Midbrain (tissue), 1 donor: ENCODE results near the gene ASB3.
"Not testable (repeated sequence)": the region's sequence is repeated elsewhere in the genome, so short reads cannot be mapped to it uniquely, and the experiment has no call there.

Experiments
- DNase-seq: peaks from one replicate; lab custom pipeline; 2025; lab: John Stamatoyannopoulos, UW

The ASB3 gene

DNA sequence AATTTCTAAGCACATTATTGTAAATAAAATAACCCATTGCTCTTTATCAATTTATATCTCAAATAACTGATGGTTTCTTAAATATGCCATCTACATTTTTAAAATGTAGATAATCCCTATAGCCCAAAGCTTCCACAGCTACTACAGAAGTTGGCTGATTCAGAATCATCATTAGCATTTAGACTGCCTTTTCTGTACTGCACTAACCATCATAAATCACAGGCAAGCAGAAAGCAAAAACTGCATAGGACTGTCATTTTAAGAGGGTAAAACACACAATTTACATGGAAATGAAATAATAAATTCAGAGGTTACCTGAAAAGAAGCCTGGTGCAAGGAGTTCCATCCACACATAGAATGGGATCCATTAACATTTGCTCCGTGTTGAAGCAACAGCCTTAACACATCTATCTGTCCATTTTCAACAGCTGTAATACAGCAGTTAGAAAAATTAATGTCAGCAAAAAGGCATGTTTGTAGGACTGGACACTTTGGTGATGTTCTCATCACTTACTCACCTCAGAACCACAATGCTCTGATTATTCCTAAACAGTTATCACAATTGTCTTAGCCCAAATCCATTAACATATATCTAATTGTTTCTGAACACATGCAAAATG is 57.5 kb downstream of the ASB3 start:
- no peak for DNase-seq

DNA sequence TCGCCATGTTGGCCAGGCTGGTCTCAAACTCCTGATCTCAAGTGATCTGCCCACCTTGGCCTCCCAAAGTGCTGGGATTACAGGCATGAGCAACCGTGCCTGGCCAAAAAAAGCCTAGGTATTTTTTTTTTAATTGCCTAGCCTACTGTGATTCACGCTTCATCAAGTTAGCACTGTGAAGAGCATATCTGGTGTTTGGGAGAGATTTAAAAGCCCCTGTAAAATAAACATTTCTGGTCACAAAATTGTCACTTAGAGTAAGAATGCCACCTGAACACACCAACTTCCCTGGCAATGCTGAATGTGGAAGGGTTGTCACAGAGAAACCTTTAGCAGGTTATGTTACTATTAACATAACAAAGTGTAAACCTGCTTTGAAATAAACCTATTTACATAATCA is 58.8 kb downstream of the ASB3 start:
- no peak for DNase-seq

DNA sequence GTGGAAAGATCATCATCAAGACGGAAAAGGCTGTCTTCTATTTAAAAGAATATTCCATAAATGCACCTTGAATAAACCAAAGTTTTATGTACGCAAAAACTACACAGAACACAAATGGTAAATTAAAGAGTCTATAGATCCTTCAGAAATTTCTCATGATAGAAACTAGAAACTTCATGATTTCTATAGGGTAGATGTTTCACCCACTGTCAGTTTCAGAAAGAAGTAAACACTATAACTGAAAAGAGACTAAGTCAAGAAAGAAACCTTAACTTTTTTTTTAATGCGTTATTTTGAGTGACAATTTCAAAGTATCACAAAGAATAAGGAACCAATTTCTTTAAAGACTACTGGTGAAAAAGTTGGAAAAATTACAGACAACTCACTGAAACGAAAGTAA is 61.1 kb downstream of the ASB3 start:
- DNase-seq: no peak

DNA sequence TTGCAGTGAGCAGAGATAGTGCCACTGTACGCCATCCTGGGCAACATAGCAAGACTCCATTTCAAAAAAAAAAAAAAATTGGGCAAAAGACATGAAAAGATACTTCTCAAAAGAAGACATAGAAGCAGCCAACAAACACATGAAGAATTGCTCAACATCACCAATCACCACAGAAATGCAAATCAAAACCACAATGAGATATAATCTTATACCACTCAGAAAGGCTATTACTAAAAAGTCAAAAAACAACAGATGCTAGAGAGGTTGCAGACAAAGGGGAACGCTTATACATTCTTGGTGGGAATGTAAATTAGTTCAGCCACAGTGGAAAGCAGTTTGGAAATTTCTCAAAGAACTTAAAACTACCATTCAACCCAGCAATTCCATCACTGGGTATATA is 62.2 kb downstream of the ASB3 start:
- no peak for DNase-seq

DNA sequence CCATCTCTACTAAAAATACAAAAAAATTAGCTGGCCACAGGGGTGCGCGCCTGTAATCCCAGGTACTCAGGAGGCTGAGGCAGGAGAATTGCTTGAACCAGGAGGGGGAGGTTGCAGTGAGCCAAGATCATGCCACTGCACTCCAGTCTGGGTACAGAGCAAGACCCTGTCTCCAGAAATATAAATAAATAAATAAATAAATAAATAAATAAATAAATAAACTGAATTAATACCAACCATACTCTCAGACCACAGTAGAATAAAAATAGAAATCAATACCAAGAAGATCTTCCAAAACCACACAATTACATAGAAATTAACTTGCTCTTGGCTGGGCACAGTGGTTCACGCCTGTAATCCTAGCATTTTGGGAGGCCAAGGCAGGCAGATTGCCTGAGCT is 65.8 kb downstream of the ASB3 start:
- DNase-seq: not testable (repeated sequence)

DNA sequence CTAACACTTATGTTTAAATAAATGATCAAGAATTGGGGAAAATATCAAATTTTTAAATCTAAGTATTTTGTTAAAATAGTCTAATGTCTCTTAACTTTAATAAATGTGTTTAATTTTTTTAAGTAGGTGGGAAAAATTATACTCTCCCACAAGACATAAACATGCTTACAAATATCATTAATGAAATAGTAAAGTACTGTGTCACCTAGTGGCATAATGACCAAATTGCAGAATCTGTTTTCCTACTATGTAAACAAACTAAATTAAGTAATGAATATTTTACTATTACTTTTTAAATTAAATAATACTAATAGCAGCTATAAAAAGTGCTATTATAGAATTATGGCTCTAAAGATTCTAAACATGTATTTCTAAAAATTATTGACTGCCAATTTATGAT is 71.2 kb downstream of the ASB3 start:
- peak; percentile 9 for DNase-seq

DNA sequence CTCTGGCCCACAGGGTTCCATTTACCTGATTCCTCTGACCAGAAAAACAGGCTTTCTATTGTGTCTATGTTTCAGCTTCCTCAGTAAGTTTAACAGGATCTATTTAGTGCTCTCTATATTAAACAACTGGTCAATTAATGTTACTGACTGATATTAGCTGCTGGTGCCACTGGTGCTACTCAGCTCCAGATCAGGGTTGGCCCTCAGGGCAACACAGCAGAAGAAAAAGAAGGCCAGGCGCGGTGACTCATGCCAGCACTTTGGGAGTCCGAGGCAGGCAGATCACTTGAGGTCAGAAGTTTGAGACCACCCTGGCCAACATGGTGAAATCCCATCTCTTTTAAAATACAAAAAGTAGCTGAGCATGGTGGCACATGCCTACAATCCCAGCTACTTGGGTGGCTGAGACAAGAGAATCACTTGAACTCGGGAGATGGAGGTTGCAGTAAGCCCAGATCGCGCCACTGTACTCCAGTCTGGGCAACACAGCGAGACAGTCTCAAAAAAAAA is 75.4 kb downstream of the ASB3 start:
- no peak for DNase-seq

DNA sequence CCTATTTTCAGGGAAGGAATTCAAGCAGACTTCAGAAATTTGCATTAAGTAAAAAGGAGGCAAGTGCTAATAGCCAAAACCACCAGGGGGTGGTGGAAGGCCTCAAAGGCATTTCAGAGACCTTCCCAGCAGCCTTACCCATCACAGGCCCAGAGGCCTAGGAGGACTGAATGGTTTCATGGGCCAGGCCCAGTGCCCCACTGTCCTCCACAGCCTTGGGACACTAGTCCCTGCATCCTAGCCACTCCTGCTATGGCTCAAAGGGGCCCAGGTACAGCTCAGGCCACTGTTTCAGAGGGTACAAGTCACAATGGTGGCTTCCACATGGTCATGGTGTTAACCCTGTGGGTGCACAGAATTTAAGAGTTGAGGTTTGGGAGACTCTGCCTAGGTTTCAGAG is 77.8 kb downstream of the ASB3 start:
- no peak for DNase-seq

DNA sequence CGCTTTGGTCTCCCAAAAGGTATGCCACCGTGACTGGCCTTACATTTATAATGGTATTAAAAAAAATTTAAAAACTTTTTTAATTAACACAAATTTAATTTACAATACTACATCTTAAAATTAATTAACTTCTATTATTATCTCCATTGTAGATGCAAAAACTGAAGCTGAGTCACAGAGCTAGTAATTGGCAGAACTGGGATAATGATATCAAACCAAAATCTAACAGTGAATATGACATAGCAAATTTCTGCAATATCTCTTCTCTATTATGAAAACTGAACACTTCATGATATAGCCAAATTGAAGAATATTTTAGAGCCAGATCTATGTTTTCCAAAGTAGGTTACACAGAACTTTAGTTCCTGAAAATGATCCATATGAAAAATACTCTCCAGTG is 85.5 kb downstream of the ASB3 start:
- DNase-seq: no peak

DNA sequence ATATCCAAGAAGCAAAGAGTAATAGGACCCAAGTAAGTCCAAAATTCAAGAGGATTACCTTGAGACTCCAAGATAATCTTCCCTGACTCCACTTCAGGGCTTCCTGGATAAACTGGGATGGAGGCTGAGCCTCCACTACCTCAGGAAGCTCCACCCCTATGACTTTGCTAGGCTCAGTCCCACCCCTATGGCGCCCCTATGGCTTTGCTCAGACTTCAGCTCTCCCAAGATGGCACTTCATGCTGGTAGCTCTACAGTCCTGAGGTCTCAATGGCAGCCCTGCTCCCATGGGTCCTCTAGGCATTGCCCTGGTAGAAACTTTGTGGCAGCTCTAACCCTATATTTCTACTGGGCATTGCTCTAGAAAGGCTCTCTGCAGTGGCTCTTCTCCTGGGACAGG is 89.1 kb downstream of the ASB3 start:
- no peak for DNase-seq

DNA sequence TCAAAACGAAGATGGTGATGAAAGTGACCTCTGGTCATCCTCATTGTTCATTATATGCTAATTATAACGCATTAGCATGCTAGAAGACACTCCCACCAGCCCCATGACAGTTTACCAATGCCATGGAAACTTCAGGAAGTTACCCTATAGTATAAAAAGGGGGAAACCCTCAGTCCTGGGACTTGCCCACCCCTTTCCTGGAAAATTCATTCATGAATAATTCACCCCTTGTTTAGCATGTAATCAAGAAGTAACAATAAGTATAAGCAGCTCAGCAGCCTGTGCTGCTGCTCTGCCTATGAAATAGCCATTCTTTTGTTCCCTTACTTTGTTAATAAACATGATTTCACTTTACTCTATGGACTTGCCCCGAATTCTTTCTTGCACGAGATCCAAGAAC is 89.7 kb downstream of the ASB3 start:
- DNase-seq: no peak

DNA sequence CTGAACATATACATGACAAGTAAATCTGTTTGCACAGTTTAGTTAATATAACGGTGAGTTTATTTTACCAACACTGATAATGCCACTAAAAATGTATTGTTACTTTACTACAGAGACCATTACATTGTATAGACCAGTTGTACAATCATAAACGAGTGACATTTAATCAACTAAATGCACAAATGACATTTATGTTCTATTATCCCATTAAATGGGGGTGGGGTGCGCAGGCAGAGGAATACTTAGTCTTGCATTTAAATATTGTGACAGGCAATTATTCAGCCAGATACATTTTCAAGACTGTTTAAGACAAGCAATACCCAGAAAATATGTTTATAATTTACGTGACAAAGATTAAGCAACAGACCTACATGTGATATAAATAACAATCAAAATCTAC is 91.2 kb downstream of the ASB3 start:
- DNase-seq: no peak

DNA sequence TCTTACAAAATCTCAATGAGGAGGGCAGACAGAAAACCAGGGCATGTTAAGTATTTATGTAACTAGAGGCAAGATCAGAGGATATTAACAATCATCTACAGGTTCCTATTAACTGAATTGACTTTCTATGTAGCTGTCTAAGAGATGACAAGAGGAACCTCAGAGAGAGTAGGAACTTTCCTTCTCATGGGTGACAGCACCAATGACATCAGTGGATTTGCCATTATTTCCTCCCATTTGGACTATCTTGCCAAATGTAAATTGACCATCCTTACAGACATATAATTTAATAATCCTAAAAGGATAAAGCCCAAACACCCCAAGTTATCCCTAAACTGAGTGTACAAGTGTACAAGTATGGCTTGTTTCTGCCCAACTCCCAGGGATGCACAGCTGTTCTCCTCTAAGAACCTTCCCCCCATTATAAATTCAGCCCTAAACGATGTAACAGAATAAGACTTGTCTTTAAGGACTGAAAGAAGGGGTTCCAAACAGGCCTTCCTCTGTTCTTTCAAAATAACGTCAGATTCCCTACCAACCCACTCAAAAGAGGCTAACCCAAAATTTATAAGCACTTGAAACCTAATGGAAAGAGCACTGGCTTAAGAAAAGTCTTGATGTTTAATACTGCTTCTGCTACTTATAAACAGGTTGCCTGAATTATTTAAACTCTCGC is 92.5 kb downstream of the ASB3 start:
- DNase-seq: no peak

DNA sequence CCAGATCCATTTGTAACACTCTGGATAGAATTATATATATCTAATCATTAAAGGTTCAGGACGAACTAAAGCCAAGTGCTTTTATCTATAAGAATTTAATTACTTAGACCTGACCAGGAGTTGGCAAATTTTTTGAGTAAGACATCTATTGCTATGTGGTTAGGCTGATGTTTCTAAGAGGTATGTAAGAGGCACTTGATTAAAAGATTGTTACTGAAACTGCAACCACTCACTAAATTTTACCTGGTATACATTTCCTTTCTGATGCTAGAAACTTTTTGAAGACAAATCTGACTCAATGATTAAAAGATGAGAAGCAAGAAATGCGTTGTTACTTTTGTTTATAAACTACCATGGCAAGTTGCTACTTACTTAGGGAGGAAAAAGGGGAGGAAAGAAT is 95.9 kb downstream of the ASB3 start:
- no peak for DNase-seq

DNA sequence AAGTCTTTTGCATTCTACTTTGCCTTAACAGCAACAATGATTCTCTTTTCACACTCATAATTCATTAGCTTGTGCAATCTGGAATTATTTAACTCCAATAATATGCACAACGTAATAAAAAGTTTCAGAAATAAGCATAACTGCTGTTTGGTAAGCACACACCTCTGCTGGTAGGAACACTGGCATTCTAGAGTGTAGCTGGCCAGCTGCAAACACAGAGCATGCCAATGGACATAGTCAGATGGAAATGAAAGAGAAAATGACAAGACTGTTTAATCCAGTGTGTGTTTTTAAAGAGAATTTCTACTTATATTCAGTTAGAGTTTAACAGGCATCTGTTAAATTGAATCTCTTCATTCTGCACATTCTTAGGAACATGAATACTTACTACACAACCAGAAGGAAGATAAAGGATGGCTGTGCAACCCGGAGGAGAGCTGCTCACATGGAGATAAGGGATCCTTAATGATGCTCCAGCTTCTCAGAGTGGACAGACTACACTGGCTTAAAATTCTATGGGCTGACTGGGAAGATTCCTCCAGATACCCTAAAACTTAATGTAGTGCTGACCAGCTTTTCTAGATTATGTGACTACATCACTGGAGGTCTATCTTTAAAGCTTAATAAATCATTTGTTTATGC is 113.8 kb downstream of the ASB3 start:
- no peak for DNase-seq

DNA sequence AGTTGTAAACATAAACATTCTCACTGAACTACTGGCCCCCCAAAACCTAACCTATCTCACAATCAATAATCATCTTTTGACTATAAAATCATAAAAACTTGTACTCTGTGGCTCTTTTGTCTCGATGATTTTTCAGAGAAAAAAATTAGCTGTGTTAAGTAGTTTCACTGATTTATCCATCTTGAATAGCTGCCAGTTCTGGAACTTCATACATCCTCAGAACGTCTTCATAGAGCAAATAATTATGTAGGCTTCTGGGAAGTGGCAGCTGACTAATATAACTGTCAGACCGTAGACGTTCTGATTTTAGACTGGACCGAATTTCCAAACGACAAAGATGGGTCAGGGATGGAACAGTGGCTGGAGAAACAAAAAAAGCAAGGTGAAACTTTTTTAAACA is 116.4 kb downstream of the ASB3 start:
- DNase-seq: no peak

DNA sequence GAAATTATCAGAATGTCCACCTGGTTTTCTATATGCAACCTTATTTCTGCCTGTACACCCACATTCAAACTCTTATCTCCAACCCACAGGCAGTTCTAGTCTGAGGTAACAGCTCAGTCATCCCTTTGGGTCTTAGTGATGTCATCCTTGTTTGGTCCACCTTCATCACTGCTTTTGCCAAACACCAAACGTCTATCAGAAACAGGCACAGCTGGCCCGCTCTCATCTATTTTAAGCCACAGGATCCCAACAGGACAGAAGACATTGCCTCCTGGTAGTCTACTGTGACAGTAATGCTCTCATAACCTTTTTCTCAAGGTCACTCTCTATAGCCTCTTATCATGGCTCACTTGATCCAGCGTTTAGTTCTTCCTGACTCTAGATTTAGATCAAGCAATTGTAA is 118.1 kb downstream of the ASB3 start:
- DNase-seq: no peak

DNA sequence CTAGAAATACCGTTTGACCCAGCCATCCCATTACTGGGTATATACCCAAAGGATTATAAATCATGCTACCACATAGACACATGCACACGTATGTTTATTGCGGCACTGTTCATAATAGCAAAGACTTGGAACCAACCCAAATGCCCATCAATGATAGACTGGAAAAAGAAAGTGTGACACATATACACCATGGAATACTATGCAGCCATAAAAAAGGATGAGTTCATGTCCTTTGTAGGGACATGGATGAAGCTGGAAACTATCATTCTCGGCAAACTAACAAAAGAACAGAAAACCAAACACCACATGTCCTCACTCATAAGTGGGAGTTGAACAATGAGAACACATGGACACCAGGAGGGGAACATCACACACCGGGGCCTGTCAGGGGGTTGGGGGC is 119.6 kb downstream of the ASB3 start:
- not testable (repeated sequence) for DNase-seq

DNA sequence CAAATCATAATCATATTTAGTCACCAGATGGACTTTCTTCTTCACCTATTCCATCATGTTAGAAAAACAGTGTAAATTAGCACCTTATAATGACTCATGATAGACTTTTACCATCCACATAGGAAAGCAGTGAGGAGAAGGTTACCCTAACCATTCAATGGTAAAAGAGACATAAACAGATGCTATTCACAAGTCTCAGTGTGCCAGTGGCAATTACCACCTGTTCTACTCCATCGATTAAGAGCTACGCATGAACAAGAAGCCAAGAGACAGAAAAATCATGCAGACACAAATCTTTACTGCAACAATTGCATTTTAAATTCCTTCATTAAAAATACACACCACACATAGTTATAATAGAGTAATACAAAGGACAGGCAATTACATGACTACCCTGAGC is 125.9 kb downstream of the ASB3 start:
- DNase-seq: no peak

DNA sequence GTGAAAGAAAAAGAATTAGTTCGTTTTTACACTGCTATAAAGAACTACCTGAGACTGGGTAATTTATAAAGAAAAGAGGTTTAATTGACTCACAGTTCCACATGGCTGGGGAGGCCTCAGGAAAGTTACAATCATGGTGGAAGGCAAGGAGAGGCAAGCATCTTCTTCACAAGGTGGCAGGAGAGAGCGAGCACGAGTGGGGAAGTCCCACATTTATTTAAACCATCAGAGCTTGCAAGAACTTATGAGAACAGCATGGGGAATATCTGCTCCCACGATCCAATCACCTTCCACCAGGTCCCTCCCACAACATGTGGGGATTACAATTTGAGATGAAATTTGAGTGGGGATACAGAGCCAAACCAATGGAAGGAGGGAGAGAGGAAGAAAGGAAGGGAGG is 128.3 kb downstream of the ASB3 start:
- not testable (repeated sequence) for DNase-seq

DNA sequence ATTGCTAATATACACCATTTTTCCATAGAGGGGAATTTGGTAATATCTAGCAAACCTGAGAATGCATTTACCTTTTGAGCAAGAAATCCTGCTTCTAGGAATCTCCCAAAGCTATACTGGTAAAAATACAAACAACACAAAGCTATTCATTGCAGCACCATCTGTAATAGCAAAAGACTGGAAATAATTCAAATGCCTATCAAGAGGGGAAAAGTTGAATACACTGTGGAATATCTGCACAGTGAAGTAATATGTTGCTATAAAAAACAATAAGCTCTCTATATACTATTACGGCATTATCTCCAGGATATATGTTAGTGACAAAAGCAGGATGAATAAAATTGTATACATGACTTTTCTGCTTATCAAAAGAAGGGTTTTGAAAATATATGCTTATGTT is 131.5 kb downstream of the ASB3 start:
- DNase-seq: no peak

DNA sequence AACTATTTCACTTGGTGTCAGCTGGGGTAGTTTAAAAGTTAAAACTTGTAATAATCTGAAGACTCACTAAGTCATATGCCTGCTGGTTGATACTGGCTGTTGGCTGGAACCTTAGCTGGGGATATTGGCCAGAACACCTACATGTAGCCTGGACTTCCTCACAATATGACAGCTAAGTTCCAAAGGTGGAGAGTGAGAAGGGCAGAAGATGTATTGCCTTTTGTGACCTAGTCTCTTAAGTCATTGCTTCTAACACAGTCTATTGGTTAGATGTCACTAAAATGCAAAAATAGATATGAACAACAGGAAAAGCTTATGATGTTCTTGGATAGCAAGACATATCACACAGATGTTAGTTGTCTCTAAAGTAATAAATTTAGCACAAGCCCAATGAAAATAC is 132.4 kb downstream of the ASB3 start:
- no peak for DNase-seq

DNA sequence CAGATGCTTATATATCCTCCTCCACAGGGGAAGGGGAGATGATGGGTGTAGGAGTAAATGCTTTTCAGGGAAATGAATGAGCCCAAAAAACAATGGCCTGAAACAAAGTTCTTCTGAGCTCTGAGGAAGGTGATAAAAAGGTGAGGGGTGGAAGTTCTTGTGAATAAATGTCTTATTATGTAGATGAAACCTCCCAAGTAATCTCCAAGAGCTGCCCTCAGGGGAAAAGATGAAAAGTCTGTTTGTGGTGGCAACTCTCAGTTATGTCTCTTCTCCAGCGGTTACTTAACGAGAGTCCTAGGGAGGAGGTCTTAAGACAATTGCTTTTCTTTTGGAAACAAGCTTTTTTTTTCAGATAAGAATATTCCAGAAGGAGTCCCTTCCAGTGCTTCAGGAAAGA is 134.6 kb downstream of the ASB3 start:
- no peak for DNase-seq

DNA sequence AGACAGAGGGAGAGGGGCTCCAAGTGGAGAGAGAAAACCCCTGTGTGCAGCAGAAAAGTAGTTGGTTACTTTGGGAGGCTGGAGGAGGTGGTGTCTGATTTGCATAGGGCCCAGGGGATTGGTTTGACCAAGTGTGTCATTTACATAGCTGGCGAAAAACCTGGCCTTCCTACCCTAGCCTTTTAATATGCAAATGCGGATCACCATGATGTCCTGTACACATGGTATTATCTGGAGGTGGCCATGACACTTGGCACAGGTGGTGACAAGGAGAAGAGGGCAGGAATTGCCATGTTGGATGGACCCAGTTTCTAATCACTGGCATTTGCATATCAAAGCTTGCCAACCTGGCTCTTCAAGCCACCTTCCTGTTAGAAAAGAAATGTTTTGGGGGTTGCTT is 140.0 kb downstream of the ASB3 start:
- DNase-seq: no peak
